HG02852 (cell line): ENCODE results near the gene CLPTM1.
A peak's percentile ranks its signal among the peaks of the same experiment; 100 is the strongest.

Experiments
- ATAC-seq: cut with Tn5 transposase; IDR thresholded peaks from one replicate; pipeline ENCODE4 v1.9.1; 2021; ENCODE audit warnings: mild to moderate bottlenecking, moderate library complexity; ENCODE audit not compliant: unreplicated experiment

Gene CLPTM1

DNA sequence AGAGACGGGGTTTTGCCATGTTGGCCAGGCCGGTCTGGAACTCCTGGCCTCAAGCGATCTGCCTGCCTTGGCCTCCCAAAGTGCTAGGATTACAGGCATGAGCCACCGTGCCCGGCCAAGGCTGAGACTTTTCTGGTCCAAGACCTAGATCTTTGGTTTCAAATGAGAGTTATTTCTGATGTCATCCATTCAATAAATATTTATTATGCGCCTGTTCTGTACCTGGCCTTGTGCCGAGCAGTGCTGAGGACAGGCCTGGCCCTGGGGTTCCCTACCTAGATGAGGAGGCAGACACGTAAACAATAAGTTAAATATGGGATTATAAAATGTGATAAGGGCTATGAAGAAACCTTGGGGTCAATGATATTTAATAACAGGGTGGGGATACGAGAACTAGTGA, 50.6 kb downstream of the CLPTM1 start:
- ATAC-seq, result no peak

DNA sequence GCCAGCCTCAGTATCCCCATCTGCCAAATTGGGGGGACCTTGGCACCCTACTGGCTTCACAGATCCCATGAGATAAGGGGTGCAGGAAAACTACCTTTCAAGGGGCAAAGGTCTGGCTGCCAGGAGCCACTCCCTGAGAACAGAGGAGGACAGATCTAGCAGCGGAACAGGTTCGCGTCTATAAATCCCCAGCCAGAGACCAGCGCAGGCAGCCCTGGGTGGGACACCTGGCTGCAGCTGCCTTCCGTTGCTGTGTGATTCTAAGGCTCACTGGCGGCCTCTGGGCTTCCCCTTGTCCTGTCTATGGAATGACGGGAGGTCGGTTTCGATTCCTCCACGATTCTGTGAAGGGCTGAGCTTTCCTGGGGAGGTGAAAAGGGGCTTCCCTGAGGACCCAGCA, 53.4 kb downstream of the CLPTM1 start:
- ATAC-seq, result no peak

DNA sequence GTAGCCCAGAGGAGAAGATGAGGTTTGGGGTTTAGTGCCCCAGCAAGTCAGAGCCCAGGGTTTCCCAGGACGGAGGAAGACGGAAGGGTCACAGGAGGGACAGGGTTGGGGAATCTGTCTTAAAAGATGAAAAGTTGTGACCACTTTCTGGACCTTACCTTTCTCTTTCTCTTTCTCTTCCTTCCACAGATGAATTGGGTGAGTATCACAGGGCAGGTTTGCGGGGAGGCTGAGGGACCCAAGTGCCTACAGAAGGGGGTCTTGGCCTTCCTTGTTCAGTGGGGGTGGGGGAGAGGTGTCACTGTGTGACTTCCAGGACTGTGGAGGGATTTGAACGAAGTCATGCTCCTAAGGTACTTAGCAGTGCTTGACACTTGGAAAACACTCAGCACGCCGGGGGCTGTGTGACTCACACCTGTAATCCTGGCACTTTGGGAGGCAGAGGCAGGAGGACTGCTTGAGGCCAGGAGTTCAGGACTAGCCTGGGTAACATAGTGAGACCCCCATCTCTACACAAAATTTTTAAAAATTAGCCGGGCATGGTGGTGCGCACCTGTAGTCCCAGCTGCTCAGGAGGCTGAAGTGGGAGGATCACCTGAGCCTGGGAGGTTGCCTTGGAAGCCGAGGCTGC, 54.6 kb downstream of the CLPTM1 start:
- no peak for ATAC-seq

DNA sequence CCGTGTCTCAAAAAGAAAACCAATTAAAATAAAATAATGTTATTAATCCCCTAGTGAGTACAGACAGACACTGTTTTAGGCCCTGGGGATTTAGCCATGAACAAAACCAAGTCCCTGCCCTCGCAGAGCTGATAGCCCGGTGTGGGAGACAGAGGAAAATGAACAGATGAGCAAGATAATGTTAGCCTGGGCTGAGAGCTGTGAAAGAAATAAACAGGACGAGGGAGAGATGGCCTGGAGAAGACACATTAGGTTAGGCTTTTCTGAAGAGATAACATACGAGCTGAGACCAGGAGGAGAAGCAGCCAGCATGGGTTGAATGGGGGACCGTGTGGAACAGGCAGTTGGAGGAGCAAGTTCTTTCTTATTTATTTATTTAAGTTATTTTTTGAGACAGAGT, 55.1 kb downstream of the CLPTM1 start:
- no peak for ATAC-seq

DNA sequence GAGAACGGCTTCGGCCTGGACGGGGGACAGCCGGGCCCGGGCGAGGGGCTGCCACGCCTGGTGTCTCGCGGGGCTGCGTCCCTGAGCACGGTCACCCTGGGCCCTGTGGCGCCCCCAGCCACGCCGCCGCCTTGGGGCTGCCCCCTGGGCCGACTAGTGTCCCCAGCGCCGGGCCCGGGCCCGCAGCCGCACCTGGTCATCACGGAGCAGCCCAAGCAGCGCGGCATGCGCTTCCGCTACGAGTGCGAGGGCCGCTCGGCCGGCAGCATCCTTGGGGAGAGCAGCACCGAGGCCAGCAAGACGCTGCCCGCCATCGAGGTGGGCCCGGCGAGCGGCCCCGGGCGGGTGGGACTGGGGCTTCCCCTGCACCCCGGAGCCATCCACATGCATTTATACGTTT, 56.8 kb downstream of the CLPTM1 start:
- no peak for ATAC-seq

DNA sequence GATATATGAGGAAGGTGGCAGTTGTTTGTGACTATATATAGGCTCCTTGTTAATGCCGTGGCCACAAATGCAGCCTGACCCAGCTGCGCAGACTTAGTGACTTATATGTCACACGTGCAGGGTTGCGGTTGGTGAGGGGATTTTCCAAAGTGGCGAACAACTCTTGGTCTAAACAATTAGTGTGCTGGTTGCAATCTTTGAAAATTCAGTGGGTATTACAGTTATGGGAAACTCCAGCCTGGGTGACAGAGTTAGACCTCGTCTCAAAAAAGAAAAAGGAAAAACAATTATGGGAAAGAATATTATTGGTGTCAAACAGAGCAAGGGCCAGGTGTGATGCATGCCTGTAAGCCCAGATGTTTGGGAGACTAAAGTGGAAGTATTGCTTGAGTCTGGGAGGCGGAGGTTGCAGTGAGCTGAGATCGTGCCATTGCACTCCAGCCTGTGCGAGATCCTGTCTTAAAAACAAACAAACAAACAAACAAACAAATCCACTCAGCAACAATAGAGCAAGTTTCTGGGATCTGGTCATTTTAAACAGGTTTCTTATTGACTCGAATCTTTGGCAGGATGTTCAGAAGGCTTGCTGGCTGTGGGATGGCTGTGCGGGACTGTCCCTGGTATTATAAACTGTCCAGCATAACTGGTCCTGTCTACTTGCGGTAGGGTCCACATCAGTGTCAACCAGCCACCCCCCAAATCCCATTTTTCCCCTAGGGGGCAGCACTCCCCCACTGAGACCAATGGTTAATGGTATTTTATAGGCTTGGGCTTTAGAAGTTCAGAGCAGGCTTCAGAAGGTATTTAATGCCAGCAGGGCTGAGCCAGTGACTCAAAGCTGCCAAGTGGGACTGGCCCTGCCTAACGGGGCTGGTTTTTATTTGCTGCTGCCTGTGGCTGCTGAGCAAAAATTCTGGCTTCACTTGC, 61.5 kb downstream of the CLPTM1 start:
- peak; percentile 77 for ATAC-seq

DNA sequence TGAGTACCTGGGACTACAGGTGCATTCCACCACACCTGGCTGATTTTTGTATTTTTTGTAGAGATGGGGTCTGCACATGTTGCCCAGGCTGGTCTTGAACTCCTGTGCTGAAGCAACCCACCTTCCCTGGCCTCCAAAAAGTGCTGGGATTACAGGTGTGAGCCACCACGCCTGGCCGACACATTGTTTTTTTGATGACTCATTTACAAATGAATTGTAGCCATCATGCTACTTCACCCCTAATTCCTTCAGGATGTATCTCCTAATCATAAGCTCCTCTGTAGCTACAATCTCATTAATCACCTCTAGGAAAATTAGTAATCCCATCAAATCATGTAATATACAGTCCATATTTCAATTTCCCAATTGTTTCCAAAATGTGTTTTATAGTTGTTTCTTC, 64.0 kb downstream of the CLPTM1 start:
- ATAC-seq, result no peak

DNA sequence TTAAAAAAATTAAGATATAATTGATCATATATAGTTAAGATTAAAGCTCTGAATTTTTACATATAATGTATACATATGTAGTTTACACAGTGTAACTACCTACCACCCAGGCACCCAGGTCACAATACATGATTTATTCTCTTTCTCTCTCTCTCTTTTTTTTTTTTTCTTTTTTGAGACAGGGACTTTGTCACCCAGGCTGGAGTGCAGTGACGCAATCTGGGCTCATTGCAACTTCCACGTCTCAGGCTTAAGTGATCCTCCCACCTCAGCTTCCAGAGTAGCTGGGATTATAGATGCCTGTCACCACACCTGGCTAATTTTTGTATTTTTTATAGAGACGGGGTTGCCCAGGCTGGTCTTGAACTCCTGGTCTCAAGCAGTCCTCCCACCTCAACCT, 64.9 kb downstream of the CLPTM1 start:
- ATAC-seq, result no peak

DNA sequence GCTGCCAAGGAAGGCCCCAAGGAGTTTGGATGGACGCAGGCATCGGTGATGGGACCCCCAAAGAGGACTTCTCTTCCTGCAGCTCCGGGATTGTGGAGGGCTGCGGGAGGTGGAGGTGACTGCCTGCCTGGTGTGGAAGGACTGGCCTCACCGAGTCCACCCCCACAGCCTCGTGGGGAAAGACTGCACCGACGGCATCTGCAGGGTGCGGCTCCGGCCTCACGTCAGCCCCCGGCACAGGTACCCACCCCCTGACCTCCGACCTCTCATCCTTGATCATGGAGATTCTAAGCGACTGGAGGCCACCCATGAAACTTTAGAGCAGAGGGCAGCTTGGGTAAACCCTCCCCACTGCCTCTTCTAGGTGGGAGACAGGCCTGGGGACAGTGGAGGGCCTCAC, 66.8 kb downstream of the CLPTM1 start:
- ATAC-seq, result no peak

DNA sequence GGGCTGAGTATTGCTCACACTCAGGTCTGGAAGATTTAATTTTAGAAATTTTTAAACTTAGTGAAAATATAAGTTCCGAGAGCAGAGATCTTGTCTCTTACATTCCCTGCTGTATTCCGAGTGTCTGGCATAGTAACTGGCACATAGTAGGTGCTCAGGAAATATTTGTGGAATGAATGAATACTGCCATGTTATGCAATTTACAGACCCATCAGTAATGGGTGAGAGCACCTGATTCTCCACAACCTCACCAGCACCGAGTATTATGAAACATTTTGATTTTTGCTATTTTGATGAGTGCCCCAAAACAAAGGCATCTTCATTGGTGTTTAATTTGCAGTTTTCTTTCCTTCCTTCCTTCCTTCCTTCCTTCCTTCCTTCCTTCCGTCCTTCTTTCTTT, 67.9 kb downstream of the CLPTM1 start:
- ATAC-seq, result no peak

DNA sequence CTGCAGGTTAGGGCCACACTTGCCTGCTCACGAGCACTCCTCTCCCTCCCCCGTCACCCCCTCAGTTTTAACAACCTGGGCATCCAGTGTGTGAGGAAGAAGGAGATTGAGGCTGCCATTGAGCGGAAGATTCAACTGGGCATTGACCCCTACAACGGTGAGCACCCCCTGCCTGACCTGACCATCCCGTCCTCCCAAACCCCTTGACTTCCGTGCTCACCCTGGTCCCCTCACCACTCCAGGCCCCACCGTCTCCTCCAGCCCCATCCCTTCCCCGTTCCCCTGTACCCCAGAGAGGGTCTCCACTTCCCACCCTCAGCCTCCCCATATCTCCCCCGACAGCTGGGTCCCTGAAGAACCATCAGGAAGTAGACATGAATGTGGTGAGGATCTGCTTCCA, 70.1 kb downstream of the CLPTM1 start:
- no peak for ATAC-seq

DNA sequence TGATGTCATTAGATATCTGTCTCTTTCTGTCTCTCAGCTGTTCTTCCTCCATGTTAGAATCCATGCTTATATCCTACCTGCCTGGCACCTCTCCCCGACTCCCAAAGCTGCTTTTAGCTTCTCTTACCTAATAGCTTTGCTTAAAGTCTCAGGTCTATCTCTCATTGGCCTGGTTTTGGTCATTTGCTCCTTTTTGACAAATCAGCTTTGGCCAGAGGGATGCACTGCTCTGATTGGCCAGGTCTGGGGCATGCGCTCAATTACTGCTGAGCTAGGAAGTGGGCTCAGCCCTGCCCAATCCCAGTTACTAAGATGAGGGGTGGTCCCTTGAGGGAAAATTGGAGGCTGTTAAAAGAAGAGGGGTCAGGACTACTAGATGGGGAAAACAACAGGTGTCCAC, 72.2 kb downstream of the CLPTM1 start:
- no peak for ATAC-seq

DNA sequence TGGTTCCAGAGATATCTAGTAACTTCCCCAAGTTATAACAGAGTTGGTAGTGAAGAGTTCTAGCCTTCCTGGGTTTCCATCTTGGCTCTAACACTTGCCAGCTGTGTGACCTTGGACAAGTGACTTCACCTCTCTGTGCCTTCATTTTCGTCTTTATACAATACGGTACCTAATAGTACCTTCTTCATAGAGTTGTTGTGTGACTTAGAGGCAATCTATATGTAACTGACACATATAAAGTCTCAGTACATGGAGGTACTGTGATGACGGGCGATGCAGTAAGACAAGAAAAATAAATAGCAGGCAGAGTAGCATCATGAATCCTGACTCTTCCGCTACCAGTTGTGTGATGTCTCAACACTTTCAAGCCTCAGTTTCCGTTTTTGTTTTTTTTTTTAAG, 75.6 kb downstream of the CLPTM1 start:
- ATAC-seq, result no peak

DNA sequence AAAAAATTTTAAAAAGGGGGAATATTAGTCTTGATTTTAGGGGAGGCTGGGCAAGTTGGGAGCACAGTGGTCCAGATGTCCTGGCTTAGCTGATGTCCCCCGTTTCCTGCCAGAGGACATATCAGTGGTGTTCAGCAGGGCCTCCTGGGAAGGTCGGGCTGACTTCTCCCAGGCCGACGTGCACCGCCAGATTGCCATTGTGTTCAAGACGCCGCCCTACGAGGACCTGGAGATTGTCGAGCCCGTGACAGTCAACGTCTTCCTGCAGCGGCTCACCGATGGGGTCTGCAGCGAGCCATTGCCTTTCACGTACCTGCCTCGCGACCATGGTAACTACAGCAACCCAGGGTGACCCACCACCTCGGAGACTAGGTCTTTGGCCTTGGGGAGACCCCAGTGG, 77.2 kb downstream of the CLPTM1 start:
- no peak for ATAC-seq

DNA sequence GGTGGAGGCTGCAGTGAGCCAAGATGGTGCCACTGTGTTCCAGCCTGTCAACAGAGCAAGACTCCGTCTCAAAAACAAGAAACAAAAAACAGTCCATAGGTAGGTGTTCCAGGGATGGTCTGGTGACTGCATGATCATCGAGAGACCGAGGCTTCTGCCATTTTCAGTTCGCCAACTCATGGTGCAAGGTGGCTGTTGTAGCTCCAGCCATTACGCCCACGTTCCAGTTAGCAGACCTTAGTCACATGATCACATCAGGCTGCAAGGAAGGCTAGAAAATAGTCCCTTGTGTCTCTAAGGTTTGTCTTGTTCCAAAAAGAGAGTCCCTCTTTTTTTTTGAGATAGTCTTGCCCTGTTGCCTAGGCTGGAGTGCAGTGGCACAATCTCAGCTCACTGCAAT, 80.6 kb downstream of the CLPTM1 start:
- no peak for ATAC-seq

DNA sequence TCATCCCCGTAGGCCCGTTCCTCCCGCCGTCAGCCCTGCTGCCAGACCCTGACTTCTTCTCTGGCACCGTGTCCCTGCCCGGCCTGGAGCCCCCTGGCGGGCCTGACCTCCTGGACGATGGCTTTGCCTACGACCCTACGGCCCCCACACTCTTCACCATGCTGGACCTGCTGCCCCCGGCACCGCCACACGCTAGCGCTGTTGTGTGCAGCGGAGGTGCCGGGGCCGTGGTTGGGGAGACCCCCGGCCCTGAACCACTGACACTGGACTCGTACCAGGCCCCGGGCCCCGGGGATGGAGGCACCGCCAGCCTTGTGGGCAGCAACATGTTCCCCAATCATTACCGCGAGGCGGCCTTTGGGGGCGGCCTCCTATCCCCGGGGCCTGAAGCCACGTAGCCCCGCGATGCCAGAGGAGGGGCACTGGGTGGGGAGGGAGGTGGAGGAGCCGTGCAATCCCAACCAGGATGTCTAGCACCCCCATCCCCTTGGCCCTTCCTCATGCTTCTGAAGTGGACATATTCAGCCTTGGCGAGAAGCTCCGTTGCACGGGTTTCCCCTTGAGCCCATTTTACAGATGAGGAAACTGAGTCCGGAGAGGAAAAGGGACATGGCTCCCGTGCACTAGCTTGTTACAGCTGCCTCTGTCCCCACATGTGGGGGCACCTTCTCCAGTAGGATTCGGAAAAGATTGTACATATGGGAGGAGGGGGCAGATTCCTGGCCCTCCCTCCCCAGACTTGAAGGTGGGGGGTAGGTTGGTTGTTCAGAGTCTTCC, 82.4 kb downstream of the CLPTM1 start:
- no peak for ATAC-seq

DNA sequence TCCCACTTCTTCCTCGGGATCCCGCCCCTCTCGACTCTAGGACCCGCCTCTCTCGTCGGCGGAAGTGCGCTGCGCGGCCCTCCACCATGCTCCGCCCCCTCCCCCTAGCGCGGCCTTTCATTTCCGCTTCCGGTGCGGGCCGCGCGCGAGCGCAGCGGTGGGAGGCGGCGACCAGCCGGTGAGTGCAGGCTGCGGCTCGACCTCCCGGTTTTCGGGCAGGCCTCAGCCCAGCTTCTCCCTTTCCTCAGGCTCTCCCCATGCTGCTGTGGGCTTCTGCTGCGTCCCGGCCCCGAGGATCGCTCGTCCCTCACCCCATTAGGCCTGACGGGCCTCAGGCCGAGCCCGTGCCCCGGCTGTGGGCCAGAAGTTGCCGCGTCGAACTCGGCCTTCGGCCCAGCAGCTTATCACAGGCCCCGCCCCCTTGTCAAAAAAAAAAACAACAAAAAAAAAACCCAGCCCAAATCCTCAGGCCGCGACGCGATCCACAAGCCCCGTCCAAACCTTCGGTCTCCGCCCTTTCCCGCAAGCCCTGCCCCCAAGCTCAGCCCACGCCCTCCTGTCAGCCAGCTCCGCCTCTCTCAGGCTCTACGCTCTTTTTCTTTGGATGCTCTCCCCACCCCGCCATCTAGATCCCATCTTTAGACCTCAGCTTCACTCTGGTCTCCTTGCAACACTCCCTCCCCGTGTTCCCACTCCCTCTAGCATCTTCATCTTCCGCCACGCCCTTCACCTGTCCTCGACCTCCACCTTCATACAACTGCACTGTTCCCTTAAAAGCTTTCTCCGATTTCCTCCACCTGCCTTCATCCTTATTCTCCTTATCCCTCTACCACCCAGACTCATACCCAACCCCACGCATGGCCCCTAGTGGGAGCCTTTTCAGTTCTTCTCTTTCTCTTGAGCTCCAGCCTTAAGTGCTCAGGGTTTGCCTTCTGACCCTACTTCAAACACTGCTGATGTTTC, 84.0 kb downstream of the CLPTM1 start, which contains the start of gene CLASRP:
TSS of gene CLASRP (plus strand) at position 115 of the 963 bp plus-strand sequence. CDS start 1,168 bp downstream, outside the sequence.
- peak; percentile 80 for ATAC-seq

DNA sequence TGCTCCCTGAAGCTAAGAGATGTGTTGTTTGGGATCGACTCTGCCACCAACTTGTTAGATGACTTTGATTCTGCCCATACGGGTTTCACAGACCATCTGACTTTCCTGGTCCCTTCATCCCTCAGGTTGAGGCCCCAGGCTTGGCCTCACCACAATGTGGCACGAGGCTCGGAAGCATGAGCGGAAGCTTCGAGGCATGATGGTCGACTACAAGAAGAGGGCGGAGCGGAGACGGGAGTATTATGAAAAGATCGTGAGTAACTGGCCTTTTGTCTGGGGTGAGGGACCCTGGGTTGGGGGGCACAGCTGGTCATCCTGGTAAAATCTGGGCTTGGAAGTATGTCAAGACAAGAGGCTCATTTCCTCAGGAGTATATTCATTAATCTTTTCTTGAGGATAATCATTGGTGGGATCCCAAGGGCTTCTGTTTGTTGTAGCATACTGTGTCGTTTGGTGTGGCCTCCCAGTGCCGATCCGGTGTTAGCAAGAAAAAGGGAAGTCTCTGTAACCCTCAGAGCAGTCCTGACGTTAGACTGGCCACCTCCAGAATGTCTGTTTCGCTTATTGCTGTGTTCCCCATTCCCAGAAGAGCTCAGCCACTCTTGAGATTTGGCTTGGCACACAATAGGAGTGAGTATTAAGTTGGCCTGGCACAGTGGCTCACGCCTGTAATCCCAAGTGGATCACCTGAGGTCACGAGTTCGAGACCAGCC, 85.0 kb downstream of the CLPTM1 start:
- no peak for ATAC-seq

DNA sequence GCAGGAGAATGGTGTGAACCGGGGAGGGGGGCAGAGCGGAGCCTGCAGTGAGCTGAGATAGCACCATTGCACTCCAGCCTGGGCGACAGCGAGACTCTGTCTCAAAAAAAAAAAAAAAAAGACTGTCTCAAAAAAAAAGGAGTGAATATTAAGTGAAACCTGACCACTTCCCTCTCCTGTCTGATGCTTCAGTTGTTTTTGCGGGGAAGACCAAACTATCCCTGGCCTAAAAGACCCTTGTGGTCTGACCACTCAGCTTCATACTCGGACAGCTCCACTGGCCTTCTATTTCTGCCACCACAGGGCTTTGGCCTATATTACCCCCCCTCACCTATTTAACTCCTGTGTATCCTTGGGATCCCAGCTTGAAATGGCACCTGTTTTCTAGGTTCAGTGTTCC, 85.9 kb downstream of the CLPTM1 start:
- no peak for ATAC-seq
